ENCODE measurements around the gene UBR3.
"Not testable (repeated sequence)": the region's sequence is repeated elsewhere in the genome, so short reads cannot be mapped to it uniquely, and the experiment has no call there.

Gene UBR3

GRCh38 chr2:169868951-169869350 lies 41.7 kb downstream of the UBR3 start:
- DNase-seq (ENCODE audit: low read depth in 2 of 2): no peak

GRCh38 chr2:169871369-169871768 lies 44.1 kb downstream of the UBR3 start:
- DNase-seq (ENCODE audit: low read depth in 2 of 2): not testable (repeated sequence)

- no peak for DNase-seq (ENCODE audit: low read depth in 2 of 2)
Measured at GRCh38 chr2:169871994-169872393, 44.7 kb downstream of the UBR3 start.

- no peak for DNase-seq (ENCODE audit: low read depth in 2 of 2)
Measured at GRCh38 chr2:169877398-169877797, 50.1 kb downstream of the UBR3 start.

- DNase-seq (ENCODE audit: low read depth in 2 of 2): no peak
Measured at GRCh38 chr2:169887120-169887519, 59.9 kb downstream of the UBR3 start.

GRCh38 chr2:169891593-169892298 lies 64.5 kb downstream of the UBR3 start:
- DNase-seq (ENCODE audit: low read depth in 2 of 2): no peak

- DNase-seq (ENCODE audit: low read depth in 2 of 2): no peak
Measured at GRCh38 chr2:169892951-169893350, 65.7 kb downstream of the UBR3 start.

- no peak for DNase-seq (ENCODE audit: low read depth in 2 of 2)
Measured at GRCh38 chr2:169895294-169895985, 68.2 kb downstream of the UBR3 start.

GRCh38 chr2:169897834-169898233 lies 70.6 kb downstream of the UBR3 start:
- DNase-seq (ENCODE audit: low read depth in 2 of 2): no peak

- not testable (repeated sequence) for DNase-seq (ENCODE audit: low read depth in 2 of 2)
Measured at GRCh38 chr2:169900103-169900502, 72.8 kb downstream of the UBR3 start.

- DNase-seq (ENCODE audit: low read depth in 2 of 2): no peak
Measured at GRCh38 chr2:169900686-169901085, 73.4 kb downstream of the UBR3 start.

GRCh38 chr2:169906731-169907130 lies 79.5 kb downstream of the UBR3 start:
- DNase-seq (ENCODE audit: low read depth in 2 of 2): no peak

- DNase-seq (ENCODE audit: low read depth in 2 of 2): no peak
Measured at GRCh38 chr2:169909376-169909775, 82.1 kb downstream of the UBR3 start.

GRCh38 chr2:169910109-169910799 lies 83.0 kb downstream of the UBR3 start:
- DNase-seq (ENCODE audit: low read depth in 2 of 2): no peak

- no peak for DNase-seq (ENCODE audit: low read depth in 2 of 2)
Measured at GRCh38 chr2:169911119-169911518, 83.9 kb downstream of the UBR3 start.

GRCh38 chr2:169916623-169917022 lies 89.4 kb downstream of the UBR3 start:
- no peak for DNase-seq (ENCODE audit: low read depth in 2 of 2)

- DNase-seq (ENCODE audit: low read depth in 2 of 2): no peak
Measured at GRCh38 chr2:169923977-169924376, 96.7 kb downstream of the UBR3 start.

GRCh38 chr2:169925968-169926367 lies 98.7 kb downstream of the UBR3 start:
- no peak for DNase-seq (ENCODE audit: low read depth in 2 of 2)

- peak; percentile 1 to 8 for DNase-seq (ENCODE audit: low read depth in 2 of 2)
Measured at GRCh38 chr2:169928463-169928864, 101.2 kb downstream of the UBR3 start.

GRCh38 chr2:169933124-169933711 lies 106.0 kb downstream of the UBR3 start:
- DNase-seq (ENCODE audit: low read depth in 2 of 2): peak; percentile 3 to 11

GRCh38 chr2:169936652-169937051 lies 109.4 kb downstream of the UBR3 start:
- not testable (repeated sequence) for DNase-seq (ENCODE audit: low read depth in 2 of 2)

GRCh38 chr2:169945515-169945914 lies 118.3 kb downstream of the UBR3 start:
- peak in 1 of 2 experiments; percentile 13 for DNase-seq (ENCODE audit: low read depth in 2 of 2)
